ENCODE results near the gene LACTB. TPM values are rescaled to one million over a fixed set of nuclear protein-coding genes. Genes with fewer than 3 reads are reported as not detected.

LACTB gene
- total and polyA plus RNA-seq, 2 of the 4 experiments (the other 2 are of a cell fraction) = 12.9 to 32.7 TPM

- Histone ChIP-seq H3K79me1 (ENCODE audit: low read depth in 1 of 2, low read length in 2 of 2) (peaks cover 0 to 3% of the 10 kb centered on the region in 2 experiments; a peak in 1 of 4 replicates), H3K4me2 (ENCODE audit: low read depth, low read length) (no peak overlapping the region), H3K27ac (ENCODE audit: insufficient read depth, low read length) (no peak overlapping the region), H2BK20ac (ENCODE audit: low read depth, low read length) (peak overlapping the region; percentile 43), H4K20me1 (ENCODE audit: insufficient read depth, low read length) (no peaks in the 10 kb centered on the region), H2AK5ac (ENCODE audit: low read depth, low read length) (no peak overlapping the region), H3K18ac (ENCODE audit: low read depth, low read length) (peak overlapping the region; percentile 66; the same call in 1 of the 2 replicates), H3K9me3 (ENCODE audit: control insufficient read depth, insufficient read depth, low read length) (peaks cover 6% of the 10 kb centered on the region), H2AFZ (replicated peaks; ENCODE audit: low read length, poor library complexity) (no peak overlapping the region), H3K14ac (replicated peaks; ENCODE audit: low read depth, low read length) (peak overlapping the region; percentile 72; the same call in 1 of the 2 replicates), H3K4me1 (ENCODE audit: control insufficient read depth, insufficient read depth, low read length) (peaks cover 12% of the 10 kb centered on the region), H2BK120ac (ENCODE audit: low read depth, low read length) (peak overlapping the region; percentile 96), H3K9ac (ENCODE audit: low read depth, low read length) (no peak overlapping the region), H3K23ac (ENCODE audit: low read depth, low read length) (peak overlapping the region; percentile 67; the same call in 1 of the 2 replicates), H3K4me3 (ENCODE audit: insufficient read depth, low read depth, low read length) (no peak overlapping the region), H4K8ac (ENCODE audit: low read depth in 2 of 2, low read length in 2 of 2) (peak overlapping the region in 1 of 2 experiments; percentile 76; a peak in 2 of 4 replicates), H3K9me1 (ENCODE audit: insufficient read depth, low read length) (peaks cover 10% of the 10 kb centered on the region), H2AK9ac (replicated peaks; ENCODE audit: low read depth, low read length, poor library complexity) (no peak overlapping the region), H2BK15ac (ENCODE audit: low read depth, low read length) (peak overlapping the region; percentile 45; the same call in 1 of the 3 replicates), H3K36me3 (ENCODE audit: control insufficient read depth, insufficient read depth, low read length) (no peaks in the 10 kb centered on the region), H3K27me3 (ENCODE audit: control insufficient read depth, insufficient read depth, low read length) (no peaks in the 10 kb centered on the region), H3K56ac (ENCODE audit: extremely low read depth, insufficient read depth, low read length) (no peak overlapping the region), H4K91ac (ENCODE audit: insufficient read depth, low read depth, low read length) (no peak overlapping the region), H4K5ac (ENCODE audit: low read depth, low read length) (no peak overlapping the region), H2BK5ac (ENCODE audit: low read depth, low read length, poor library complexity, severe bottlenecking) (peak overlapping the region; percentile 53), H3K4ac (ENCODE audit: low read depth, low read length) (peak overlapping the region; percentile 28; the same call in 1 of the 2 replicates)
- no TSS peak for BruUV-seq (replicated peaks)
- dilution Hi-C loops (cut with HindIII; ENCODE audit: low sequenced_read_pairs, unreplicated experiment) (no loop called here), intact Hi-C loops (cut with micrococcal nuclease) (no loop called here), in situ Hi-C loops (cut with MboI; ENCODE audit: low sequenced_read_pairs) (no loop called here)
- peak; percentile 36 for DNase-seq
- TF ChIP-seq NFE2L2 (IDR thresholded peaks at IDR 0.05; ENCODE audit: low read depth, low read length) = peak; percentile 57; the same call in 1 of the 2 replicates
- TF ChIP-seq RFX5 (IDR thresholded peaks at IDR 0.05; ENCODE audit: low read depth, low read length) = no peak
- TF ChIP-seq CHD1 (IDR thresholded peaks at IDR 0.05; ENCODE audit: low read depth, low read length) = no peak
- TF ChIP-seq MAFK (IDR thresholded peaks at IDR 0.05; ENCODE audit: low read depth, low read length) = no peak
- no peak for TF ChIP-seq MAZ (IDR thresholded peaks at IDR 0.05; ENCODE audit: borderline replicate concordance, low read depth, low read length)
- TF ChIP-seq ELK1 (IDR thresholded peaks at IDR 0.05; ENCODE audit: borderline replicate concordance, low read depth, low read length) = no peak
- no peak for TF ChIP-seq MXI1 (IDR thresholded peaks at IDR 0.05; ENCODE audit: borderline replicate concordance, low read depth, low read length)
- no CpG with 5 or more reads among the region's 3 CpGs for WGBS, 2 experiments (ENCODE audit: extremely low coverage in 2 of 2, insufficient read length in 1 of 2)
- CTCF ChIA-PET = interaction anchor here (0.5 to 0.6 kb wide), 2 partner anchors 149 to 322 kb away, joined by 3 to 7 read pairs; no protein-coding TSS in a partner anchor
- no peak for ATAC-seq (ENCODE audit: low read depth)
- POLR2A ChIA-PET (ENCODE audit: unreplicated experiment) = interaction anchor here (0.6 kb wide), 1 partner anchor 83 kb away, joined by 3 read pairs; no protein-coding TSS in a partner anchor
Measured at GRCh38 chr15:63112871-63113270, 8.8 kb upstream of the LACTB start.

Data from IMR-90 (cell line).